ENCODE measurements around the gene ZNF3. TPM values are rescaled to one million over a fixed set of nuclear protein-coding genes. Genes with fewer than 3 reads are reported as not detected.

Gene ZNF3
- total RNA-seq, 1 donor from 2014 or later = 16.7 TPM

- Histone ChIP-seq H3K4me1 (peaks cover 24% of the 10 kb centered on the region), H3K27ac (no peak overlapping the region), H3K36me3 (peaks cover 8 to 54% of the 10 kb centered on the region in 2 donors), H3K27me3 (no peaks in the 10 kb centered on the region), H3K4me3 (no peak overlapping the region), H3K9me3 (no peaks in the 10 kb centered on the region)
- TF ChIP-seq POLR2AphosphoS5 (IDR thresholded peaks at IDR 0.05; ENCODE audit: insufficient read depth in 1 of 2, low read depth in 1 of 2) (no peak), CTCF (IDR thresholded peaks at IDR 0.05) (no peak), POLR2A (IDR thresholded peaks at IDR 0.05) (no peak)
- intact Hi-C loops (cut with DNase I) = no loop called here
- DNase-seq (ENCODE audit: extremely low spot score in 2 of 2) = no peak
Observed at GRCh38 chr7:100091411-100092181, 10.1 kb upstream of the ZNF3 start.

GRCh38 chr7:100090527-100091410 is 9.2 kb upstream of the ZNF3 start:
- intact Hi-C loops (cut with DNase I) = no loop called here
- peaks cover 24% of the 10 kb centered on the region for H3K4me1 ChIP-seq

GRCh38 chr7:100089458-100090196 is 8.1 kb upstream of the ZNF3 start:
- no peaks in the 10 kb centered on the region for H3K27me3 ChIP-seq
- H3K9me3 ChIP-seq = no peaks in the 10 kb centered on the region
- TF ChIP-seq POLR2AphosphoS5 (IDR thresholded peaks at IDR 0.05; ENCODE audit: insufficient read depth in 1 of 2, low read depth in 1 of 2) = no peak
- TF ChIP-seq POLR2A (IDR thresholded peaks at IDR 0.05) = no peak
- TF ChIP-seq CTCF (IDR thresholded peaks at IDR 0.05) = no peak
- peak overlapping the region; percentile 94 to 95 for H3K4me3 ChIP-seq
- intact Hi-C loops (cut with DNase I) = no loop called here
- H3K4me1 ChIP-seq = peaks cover 24% of the 10 kb centered on the region
- H3K27ac ChIP-seq = peak overlapping the region; percentile 88
- no peak for DNase-seq (ENCODE audit: extremely low spot score in 2 of 2)
- peaks cover 0 to 34% of the 10 kb centered on the region in 2 donors for H3K36me3 ChIP-seq

More at GRCh38 chr7:100090527-100091410, 9.2 kb upstream of the ZNF3 start:
- H3K27ac ChIP-seq = no peak overlapping the region
- H3K36me3 ChIP-seq = peaks cover 8 to 46% of the 10 kb centered on the region in 2 donors
- DNase-seq (ENCODE audit: extremely low spot score in 2 of 2) = no peak
- H3K9me3 ChIP-seq = no peaks in the 10 kb centered on the region
- H3K4me3 ChIP-seq = no peak overlapping the region
- TF ChIP-seq POLR2AphosphoS5 (IDR thresholded peaks at IDR 0.05; ENCODE audit: insufficient read depth in 1 of 2, low read depth in 1 of 2) = no peak
- TF ChIP-seq CTCF (IDR thresholded peaks at IDR 0.05) = no peak
- no peak for TF ChIP-seq POLR2A (IDR thresholded peaks at IDR 0.05)
- no peaks in the 10 kb centered on the region for H3K27me3 ChIP-seq

GRCh38 chr7:100088621-100089457 is 7.3 kb upstream of the ZNF3 start, which contains the start of gene COPS6:
Gene COPS6, plus strand, starts transcription at chr7:100088969. Its CDS starts 22 bp downstream, at chr7:100088991.
- intact Hi-C loops (cut with DNase I) = no loop called here
- peak within 1 kb of the TSS; percentile 88 for H3K27ac ChIP-seq
- DNase-seq (ENCODE audit: extremely low spot score in 2 of 2) = no peak
- H3K9me3 ChIP-seq = no peaks in the 10 kb centered on the region
- peak within 1 kb of the TSS; percentile 94 to 95 for H3K4me3 ChIP-seq
- no peaks in the 10 kb centered on the region for H3K27me3 ChIP-seq
- H3K4me1 ChIP-seq = peaks cover 24% of the 10 kb centered on the region
- H3K36me3 ChIP-seq = peaks cover 0 to 30% of the 10 kb centered on the region in 2 donors
- TF ChIP-seq CTCF (IDR thresholded peaks at IDR 0.05) (peak in 1 of 3 experiments; percentile 33), POLR2A (IDR thresholded peaks at IDR 0.05) (peak in 1 of 2 donors; percentile 76), POLR2AphosphoS5 (IDR thresholded peaks at IDR 0.05; ENCODE audit: insufficient read depth in 1 of 2, low read depth in 1 of 2) (peak; percentile 38 to 78)
